ENCODE data around the gene TLE3. TPM values are rescaled to one million over a fixed set of nuclear protein-coding genes. Genes with fewer than 3 reads are reported as not detected.
A peak's percentile ranks its signal among the peaks of the same experiment; 100 is the strongest.

Gene TLE3
- total and polyA plus RNA-seq, 10 donors: 23.7 to 141 (median 104) TPM

DNA sequence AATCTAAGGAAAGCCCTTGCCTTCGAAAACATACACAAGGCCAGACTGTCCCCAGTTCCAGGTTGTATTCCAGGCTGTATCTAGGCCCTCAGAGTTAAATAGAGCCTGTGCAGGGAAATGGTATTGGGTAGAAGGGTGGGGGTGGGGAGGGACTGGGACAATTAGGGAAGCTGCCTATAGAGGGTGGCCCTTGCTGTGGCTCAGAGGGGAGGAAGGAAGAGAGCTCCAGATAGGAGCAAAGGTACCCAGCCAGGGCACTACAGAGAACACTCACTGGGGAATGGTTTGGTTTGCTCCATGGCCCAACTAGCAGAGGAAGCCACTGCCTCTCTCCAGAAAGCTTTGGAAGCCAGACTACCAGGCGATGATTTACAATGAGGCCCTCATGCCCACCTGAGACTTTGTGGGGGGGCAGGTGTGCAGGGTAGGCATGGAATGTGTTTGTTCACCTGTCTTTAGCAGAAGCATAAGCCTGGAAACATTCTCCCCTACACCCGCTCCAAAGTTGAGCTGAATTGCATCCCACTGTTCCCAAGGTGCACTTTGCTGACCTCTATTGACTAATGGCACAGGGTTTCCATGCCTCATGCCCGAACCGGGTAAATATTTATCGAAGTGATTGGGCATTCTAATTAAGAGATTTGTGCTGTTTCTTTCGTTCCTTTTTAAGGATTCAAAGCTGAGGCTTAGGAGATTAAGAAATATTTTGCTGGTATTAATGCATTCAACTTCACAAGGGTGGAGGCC lies 6.3 kb upstream of the TLE3 start:
- no peak for DNase-seq
- 89 to 95% (median 92%) methylated on average over 6 to 7 of the region's 7 CpGs for WGBS, 5 donors
- TF ChIP-seq, protein P1, sequence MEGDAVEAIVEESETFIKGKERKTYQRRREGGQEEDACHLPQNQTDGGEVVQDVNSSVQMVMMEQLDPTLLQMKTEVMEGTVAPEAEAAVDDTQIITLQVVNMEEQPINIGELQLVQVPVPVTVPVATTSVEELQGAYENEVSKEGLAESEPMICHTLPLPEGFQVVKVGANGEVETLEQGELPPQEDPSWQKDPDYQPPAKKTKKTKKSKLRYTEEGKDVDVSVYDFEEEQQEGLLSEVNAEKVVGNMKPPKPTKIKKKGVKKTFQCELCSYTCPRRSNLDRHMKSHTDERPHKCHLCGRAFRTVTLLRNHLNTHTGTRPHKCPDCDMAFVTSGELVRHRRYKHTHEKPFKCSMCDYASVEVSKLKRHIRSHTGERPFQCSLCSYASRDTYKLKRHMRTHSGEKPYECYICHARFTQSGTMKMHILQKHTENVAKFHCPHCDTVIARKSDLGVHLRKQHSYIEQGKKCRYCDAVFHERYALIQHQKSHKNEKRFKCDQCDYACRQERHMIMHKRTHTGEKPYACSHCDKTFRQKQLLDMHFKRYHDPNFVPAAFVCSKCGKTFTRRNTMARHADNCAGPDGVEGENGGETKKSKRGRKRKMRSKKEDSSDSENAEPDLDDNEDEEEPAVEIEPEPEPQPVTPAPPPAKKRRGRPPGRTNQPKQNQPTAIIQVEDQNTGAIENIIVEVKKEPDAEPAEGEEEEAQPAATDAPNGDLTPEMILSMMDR (IDR thresholded peaks at IDR 0.05 in 8 of 11, conservative IDR thresholded peaks at IDR 0.05 in 3 of 11): no peak
- TF ChIP-seq POLR2AphosphoS5 (IDR thresholded peaks at IDR 0.05): no peak
- no peak for TF ChIP-seq POLR2A (IDR thresholded peaks at IDR 0.05)
- H3K27ac ChIP-seq: no peak overlapping the region
- intact Hi-C loops (cut with DNase I; ENCODE audit: low total_unique reads): no loop called here
- H3K9me3 ChIP-seq: no peaks in the 10 kb centered on the region
- no peak overlapping the region for H3K4me3 ChIP-seq
- H3K36me3 ChIP-seq: no peaks in the 10 kb centered on the region
- peaks cover 0 to 19% (median 0%) of the 10 kb centered on the region in 7 donors for H3K27me3 ChIP-seq (replicated peaks in 1 of 7)
- peaks cover 14 to 49% (median 40%) of the 10 kb centered on the region in 6 donors for H3K4me1 ChIP-seq

DNA sequence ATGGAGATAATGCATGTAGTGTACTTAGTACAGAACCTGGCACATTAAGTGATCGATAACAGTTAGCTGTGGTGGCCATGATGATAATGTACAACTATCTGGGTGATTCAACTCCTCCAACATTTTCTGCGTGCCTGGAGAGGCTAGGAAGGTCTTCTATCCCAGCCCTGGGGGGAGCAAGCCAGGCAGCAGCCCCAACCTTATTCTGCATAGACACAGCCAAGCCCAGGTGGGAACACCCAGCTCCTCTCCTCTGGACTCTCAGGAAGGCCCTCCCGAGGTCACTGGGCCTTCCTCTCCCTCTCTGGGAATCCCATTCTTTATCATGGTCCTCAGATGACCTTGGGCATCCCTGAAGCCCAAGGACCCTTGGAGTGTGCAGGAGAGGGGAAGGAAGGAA lies 5.1 kb upstream of the TLE3 start:
- intact Hi-C loops (cut with DNase I; ENCODE audit: low total_unique reads): no loop called here
- no peak for TF ChIP-seq POLR2AphosphoS5 (IDR thresholded peaks at IDR 0.05)
- TF ChIP-seq, protein P1 (IDR thresholded peaks at IDR 0.05 in 8 of 11, conservative IDR thresholded peaks at IDR 0.05 in 3 of 11): no peak
- H3K27me3 ChIP-seq (replicated peaks in 1 of 7): peaks cover 0 to 19% (median 0%) of the 10 kb centered on the region in 7 donors
- H3K9me3 ChIP-seq: no peaks in the 10 kb centered on the region
- peaks cover 21 to 61% (median 52%) of the 10 kb centered on the region in 6 donors for H3K4me1 ChIP-seq
- no peak for DNase-seq
- 63 to 83% (median 79%) methylated on average over 3 of the region's 3 CpGs for WGBS, 5 donors
- H3K36me3 ChIP-seq: no peaks in the 10 kb centered on the region
- H3K27ac ChIP-seq: no peak overlapping the region
- H3K4me3 ChIP-seq: no peak overlapping the region

DNA sequence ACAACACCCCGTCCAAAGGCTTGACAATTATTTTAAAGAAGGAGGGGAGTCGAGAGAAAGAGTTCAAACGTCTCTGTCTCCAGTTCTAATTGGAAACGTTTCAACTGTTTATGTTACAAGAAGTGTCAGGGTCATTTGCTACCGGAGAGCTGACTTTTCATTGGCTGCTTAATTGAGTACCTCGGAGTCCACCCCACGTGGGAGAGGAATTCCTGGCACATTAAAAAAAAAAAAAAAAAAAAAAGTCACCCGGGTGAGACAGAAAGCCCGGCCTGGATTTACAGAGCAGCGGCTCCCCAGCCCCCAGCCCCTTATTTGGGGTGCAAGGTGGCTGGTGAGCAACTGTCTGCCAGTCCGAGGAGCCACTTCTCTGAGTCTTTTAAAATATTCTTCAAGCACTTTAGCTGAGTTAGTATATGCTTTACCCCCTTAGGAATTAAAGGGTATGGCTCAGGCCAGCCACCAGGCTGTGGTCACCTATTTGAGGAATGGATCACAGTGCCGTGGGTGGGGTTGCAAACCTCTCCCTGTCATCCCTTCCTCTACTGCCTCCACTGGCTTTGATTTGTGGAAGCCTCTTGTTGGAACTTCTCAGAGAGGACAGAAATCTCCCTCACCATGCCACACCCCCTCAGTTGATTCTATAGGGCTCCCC lies 3.9 kb upstream of the TLE3 start:
- 4 to 18% (median 14%) methylated on average over 12 of the region's 12 CpGs for WGBS, 5 donors
- no peaks in the 10 kb centered on the region for H3K9me3 ChIP-seq
- H3K27ac ChIP-seq: peak overlapping the region in 7 of 8 donors; percentile 73 to 99 (median 97)
- no peak for DNase-seq
- TF ChIP-seq POLR2A (IDR thresholded peaks at IDR 0.05): no peak
- TF ChIP-seq POLR2AphosphoS5 (IDR thresholded peaks at IDR 0.05): peak in 1 of 3 donors; percentile 4
- intact Hi-C loops (cut with DNase I; ENCODE audit: low total_unique reads): no loop called here
- peak overlapping the region in 1 of 8 donors; percentile 96 for H3K4me3 ChIP-seq
- peaks cover 0 to 19% (median 0%) of the 10 kb centered on the region in 7 donors for H3K27me3 ChIP-seq (replicated peaks in 1 of 7)
- no peaks in the 10 kb centered on the region for H3K36me3 ChIP-seq
- peaks cover 21 to 66% (median 52%) of the 10 kb centered on the region in 6 donors for H3K4me1 ChIP-seq

DNA sequence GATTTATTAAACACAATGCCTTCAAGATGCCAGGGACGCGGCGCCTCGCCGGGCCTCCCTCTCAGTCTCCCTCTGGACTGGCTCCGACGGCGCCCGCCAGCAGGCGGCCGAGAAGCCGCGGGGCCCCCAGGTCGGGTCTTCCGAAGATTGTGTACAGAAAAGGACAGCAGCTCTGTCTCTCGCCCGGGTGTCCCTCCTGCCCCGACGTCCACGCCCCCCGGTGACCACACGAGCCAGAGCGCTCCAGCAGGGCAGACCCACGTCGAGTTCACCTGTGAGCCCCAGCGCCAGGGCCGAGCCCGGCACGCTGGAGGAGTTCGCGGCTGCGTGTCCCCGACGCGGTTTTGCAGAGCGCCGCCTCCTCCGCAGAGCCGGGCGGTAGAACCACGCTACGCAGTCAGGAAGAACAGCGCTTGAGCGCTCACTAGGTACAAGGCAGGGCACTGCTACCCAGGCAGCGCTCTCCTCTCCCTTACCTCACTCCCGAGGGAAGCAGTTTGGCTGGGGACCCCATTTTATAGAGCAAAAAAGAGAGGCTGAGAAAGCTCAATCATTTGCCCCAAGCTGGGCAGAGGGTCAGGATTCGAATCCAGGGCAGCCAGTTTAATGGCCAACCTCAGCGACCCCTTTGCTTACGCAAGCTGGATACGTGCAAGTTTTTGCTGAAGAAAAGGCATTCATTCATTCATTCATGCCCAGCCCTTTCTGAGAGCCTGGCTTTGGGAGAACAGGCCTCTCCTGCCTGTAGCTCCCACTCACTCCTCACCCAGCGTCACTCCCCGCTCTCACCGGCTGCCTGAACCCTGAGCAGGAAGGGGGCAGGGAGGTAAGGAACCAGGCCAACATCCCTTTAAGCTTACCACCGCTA lies 3.0 kb upstream of the TLE3 start:
- peak; percentile 94 for DNase-seq
- intact Hi-C loops (cut with DNase I; ENCODE audit: low total_unique reads): no loop called here
- peaks cover 21 to 75% (median 55%) of the 10 kb centered on the region in 6 donors for H3K4me1 ChIP-seq
- peaks cover 0 to 22% (median 0%) of the 10 kb centered on the region in 7 donors for H3K27me3 ChIP-seq (replicated peaks in 1 of 7)
- H3K27ac ChIP-seq: peak overlapping the region in 7 of 8 donors; percentile 73 to 99 (median 97)
- H3K36me3 ChIP-seq: no peaks in the 10 kb centered on the region
- peak overlapping the region; percentile 3 to 96 (median 52) for H3K4me3 ChIP-seq
- TF ChIP-seq POLR2A (IDR thresholded peaks at IDR 0.05): no peak
- peak; percentile 32 to 79 (median 68) for TF ChIP-seq POLR2AphosphoS5 (IDR thresholded peaks at IDR 0.05)
- TF ChIP-seq, protein P1 (IDR thresholded peaks at IDR 0.05 in 8 of 11, conservative IDR thresholded peaks at IDR 0.05 in 3 of 11): peak in 9 of 11 experiments; percentile 12 to 50 (median 22)
- H3K9me3 ChIP-seq: no peaks in the 10 kb centered on the region
- WGBS, 5 donors: 1 to 6% (median 3%) methylated on average over 20 to 54 of the region's 54 CpGs

Data from spleen (tissue), 11 donors.